Suprapubic skin (tissue), 4 donors: Measurements from ENCODE around the gene CACNA2D3. TPM values are rescaled to one million over a fixed set of nuclear protein-coding genes. Genes with fewer than 3 reads are reported as not detected.
A peak's percentile ranks its signal among the peaks of the same experiment; 100 is the strongest.

Experiments
- DNase-seq, 2 donors: peaks; one replicate each; pipeline ENCODE4 v3.0.0-alpha.2; 2019; ENCODE audit warnings: low spot score in 2 of 2
- H3K27ac ChIP-seq: fragments of 200-600 bp; sonication (generic); one replicate; pipeline ENCODE4 v1.5.1; 2019
- H3K27me3 ChIP-seq: fragments of 200-600 bp; sonication (generic); one replicate; pipeline ENCODE4 v1.5.1; 2019
- H3K36me3 ChIP-seq: fragments of 200-600 bp; sonication (generic); one replicate; pipeline ENCODE4 v1.5.1; 2019
- H3K4me1 ChIP-seq: fragments of 200-600 bp; sonication (generic); one replicate; pipeline ENCODE4 v1.5.1; 2019
- H3K4me3 ChIP-seq: fragments of 200-600 bp; sonication (generic); one replicate; pipeline ENCODE4 v1.5.1; 2019; ENCODE audit warnings: mild to moderate bottlenecking
- H3K9me3 ChIP-seq: fragments of 200-600 bp; sonication (generic); one replicate; pipeline ENCODE4 v1.5.1; 2019
- EP300 ChIP-seq: sonication (generic); formaldehyde crosslinking; IDR thresholded peaks from one replicate; pipeline ENCODE4 v1.6.1; 2017; ENCODE audit warnings: antibody characterized with exemption
- POLR2A ChIP-seq, 2 donors: fragments of 450-650 bp; IDR thresholded peaks; one replicate each; pipeline ENCODE4 v1.6.1; 2017; ENCODE audit warnings: antibody characterized with exemption in 2 of 2, mild to moderate bottlenecking in 2 of 2, moderate library complexity in 2 of 2
- POLR2AphosphoS5 ChIP-seq, 3 donors: sonication (generic); formaldehyde crosslinking; IDR thresholded peaks; one replicate each; pipeline ENCODE4 v1.6.1; 2017; ENCODE audit warnings: antibody characterized with exemption in 3 of 3
- WGBS: methylation state at CpG from one replicate; pipeline ENCODE4 v1.1.5; 2018; 5-methylcytosine and 5-hydroxymethylcytosine counted together
- total RNA-seq, 4 donors: library from RNA; depleted of rRNA; stranded (reverse); fragments of >200 nt; gene quantifications; one replicate each; pipeline ENCODE4 v1.1.0, GENCODE V29; 2016
- TF ChIP-seq, protein P1 (sequence below), 2 donors: fragments of 200-600 bp in 1 of 2; fragments of 450-650 bp in 1 of 2; sonication (generic) in 1 of 2; IDR thresholded peaks; one replicate each; pipeline ENCODE4 v1.5.1; 2016 to 2019; ENCODE audit warnings: antibody characterized with exemption in 2 of 2, mild to moderate bottlenecking in 1 of 2, moderate library complexity in 1 of 2

The CACNA2D3 gene
- total RNA-seq, 4 donors from 2014 or later = 0.42 to 2.8 (median 0.95) TPM

DNA sequence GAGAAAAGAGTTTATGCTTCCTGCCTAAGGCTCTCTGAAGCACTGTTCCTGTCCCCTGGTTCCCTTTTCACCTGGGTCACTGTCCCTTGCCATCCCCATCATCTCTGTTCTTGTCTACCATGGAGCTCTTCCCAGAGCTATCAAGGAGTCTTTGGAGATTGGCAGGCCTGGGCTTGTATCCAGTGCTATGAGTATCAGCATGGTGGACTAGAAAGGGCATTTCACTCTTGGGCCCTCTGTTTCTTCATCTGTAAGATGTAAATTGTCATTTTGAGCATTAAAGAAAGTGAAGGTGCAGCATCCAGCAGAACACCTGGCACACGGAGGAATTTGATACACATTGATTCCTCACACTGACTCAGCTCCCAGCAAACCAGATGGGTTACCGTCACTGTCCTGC, 388.2 kb downstream of the CACNA2D3 start:
- no peak for DNase-seq
- no peak overlapping the region for H3K4me3 ChIP-seq
- H3K27me3 ChIP-seq = no peaks in the 10 kb centered on the region
- 87% methylated on average over 2 of the region's 2 CpGs for WGBS
- no peaks in the 10 kb centered on the region for H3K9me3 ChIP-seq
- H3K27ac ChIP-seq = no peak overlapping the region
- no peaks in the 10 kb centered on the region for H3K36me3 ChIP-seq
- no peaks in the 10 kb centered on the region for H3K4me1 ChIP-seq
- TF ChIP-seq POLR2AphosphoS5 (IDR thresholded peaks at IDR 0.05) = no peak
- TF ChIP-seq POLR2A (IDR thresholded peaks at IDR 0.05) = no peak
- TF ChIP-seq, protein P1, sequence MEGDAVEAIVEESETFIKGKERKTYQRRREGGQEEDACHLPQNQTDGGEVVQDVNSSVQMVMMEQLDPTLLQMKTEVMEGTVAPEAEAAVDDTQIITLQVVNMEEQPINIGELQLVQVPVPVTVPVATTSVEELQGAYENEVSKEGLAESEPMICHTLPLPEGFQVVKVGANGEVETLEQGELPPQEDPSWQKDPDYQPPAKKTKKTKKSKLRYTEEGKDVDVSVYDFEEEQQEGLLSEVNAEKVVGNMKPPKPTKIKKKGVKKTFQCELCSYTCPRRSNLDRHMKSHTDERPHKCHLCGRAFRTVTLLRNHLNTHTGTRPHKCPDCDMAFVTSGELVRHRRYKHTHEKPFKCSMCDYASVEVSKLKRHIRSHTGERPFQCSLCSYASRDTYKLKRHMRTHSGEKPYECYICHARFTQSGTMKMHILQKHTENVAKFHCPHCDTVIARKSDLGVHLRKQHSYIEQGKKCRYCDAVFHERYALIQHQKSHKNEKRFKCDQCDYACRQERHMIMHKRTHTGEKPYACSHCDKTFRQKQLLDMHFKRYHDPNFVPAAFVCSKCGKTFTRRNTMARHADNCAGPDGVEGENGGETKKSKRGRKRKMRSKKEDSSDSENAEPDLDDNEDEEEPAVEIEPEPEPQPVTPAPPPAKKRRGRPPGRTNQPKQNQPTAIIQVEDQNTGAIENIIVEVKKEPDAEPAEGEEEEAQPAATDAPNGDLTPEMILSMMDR (IDR thresholded peaks at IDR 0.05) = no peak
- no peak for TF ChIP-seq EP300

DNA sequence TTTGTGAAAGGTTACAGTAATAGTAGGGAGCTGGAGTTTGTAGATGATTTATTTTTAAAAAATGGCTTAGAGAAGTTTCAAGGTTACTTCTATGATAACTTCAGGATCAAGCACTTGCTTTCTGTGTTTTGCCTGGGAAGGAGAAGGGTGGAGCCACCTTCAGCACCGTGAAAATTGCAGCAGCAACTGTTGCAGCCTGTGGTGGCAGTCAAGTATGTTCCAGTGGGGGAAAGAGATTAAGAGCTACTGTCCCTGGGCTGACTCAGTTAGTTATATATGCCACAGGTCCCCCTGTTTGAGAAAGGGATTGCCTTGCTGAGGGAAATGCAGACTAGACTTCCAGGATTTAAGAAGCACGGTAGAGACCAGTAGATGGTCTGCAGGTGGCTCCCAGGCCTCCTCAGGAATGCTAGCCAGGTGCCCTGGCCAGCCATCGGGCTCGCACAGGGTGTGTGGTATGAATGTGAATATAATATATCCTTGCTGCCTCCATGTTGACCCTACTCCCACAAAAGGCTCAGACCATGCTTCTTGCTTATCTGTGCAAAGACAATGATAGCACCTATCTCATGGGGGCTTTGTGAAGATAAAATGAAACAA, 389.5 kb downstream of the CACNA2D3 start:
- no peaks in the 10 kb centered on the region for H3K36me3 ChIP-seq
- H3K27ac ChIP-seq = no peak overlapping the region
- WGBS = 72% methylated on average over 4 of the region's 4 CpGs
- H3K27me3 ChIP-seq = no peaks in the 10 kb centered on the region
- no peaks in the 10 kb centered on the region for H3K9me3 ChIP-seq
- TF ChIP-seq POLR2AphosphoS5 (IDR thresholded peaks at IDR 0.05) = no peak
- TF ChIP-seq EP300 = no peak
- TF ChIP-seq POLR2A (IDR thresholded peaks at IDR 0.05) = no peak
- TF ChIP-seq, protein P1 (IDR thresholded peaks at IDR 0.05) = no peak
- no peaks in the 10 kb centered on the region for H3K4me1 ChIP-seq
- no peak for DNase-seq
- H3K4me3 ChIP-seq = no peak overlapping the region

DNA sequence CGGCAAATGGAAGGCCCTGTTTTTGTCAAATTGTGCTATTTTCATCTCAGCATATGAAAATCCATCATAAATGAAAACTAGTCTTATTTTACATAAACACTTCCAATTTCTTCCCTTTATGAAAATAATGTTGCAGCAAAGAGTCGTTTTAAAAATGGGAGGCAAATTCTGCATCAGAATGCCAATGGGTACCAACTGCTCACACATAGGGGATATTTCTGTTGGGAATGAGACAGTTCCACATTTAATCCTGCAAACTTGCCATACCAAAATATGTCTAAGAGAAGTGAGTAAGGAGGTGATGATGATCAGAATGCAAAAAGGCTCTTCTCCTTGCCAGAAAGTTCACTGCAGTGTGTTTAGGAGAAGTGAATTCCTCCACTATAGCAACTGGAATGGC, 391.7 kb downstream of the CACNA2D3 start:
- Histone ChIP-seq H3K27ac (no peak overlapping the region), H3K4me1 (no peaks in the 10 kb centered on the region), H3K9me3 (no peaks in the 10 kb centered on the region), H3K4me3 (no peak overlapping the region), H3K27me3 (no peaks in the 10 kb centered on the region), H3K36me3 (no peaks in the 10 kb centered on the region)
- TF ChIP-seq, protein P1 (IDR thresholded peaks at IDR 0.05) = no peak
- no peak for TF ChIP-seq EP300
- TF ChIP-seq POLR2AphosphoS5 (IDR thresholded peaks at IDR 0.05) = no peak
- TF ChIP-seq POLR2A (IDR thresholded peaks at IDR 0.05) = no peak
- DNase-seq = no peak
- WGBS = 94% methylated on average over 2 of the region's 2 CpGs

DNA sequence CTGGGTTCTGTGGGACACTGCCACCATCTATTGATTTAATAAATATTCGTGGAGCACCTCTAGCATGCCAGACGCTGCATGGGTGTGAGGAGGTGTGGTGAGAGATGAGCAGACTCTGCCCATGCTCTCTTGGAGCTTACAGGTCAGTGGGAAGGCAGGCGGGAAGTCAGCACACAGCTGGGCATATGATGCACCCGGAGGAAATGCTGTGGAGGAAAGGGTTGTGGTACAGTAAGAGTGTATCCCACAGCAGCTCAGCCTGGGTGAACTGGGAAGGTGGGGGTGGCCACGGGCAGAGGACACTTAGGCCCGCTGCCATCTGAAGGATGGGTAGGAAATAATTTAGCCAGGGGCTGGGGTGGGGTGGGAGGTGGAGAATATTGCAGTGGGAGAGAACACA, 392.1 kb downstream of the CACNA2D3 start:
- no peak overlapping the region for H3K4me3 ChIP-seq
- no peak for DNase-seq
- no peaks in the 10 kb centered on the region for H3K9me3 ChIP-seq
- no peaks in the 10 kb centered on the region for H3K27me3 ChIP-seq
- TF ChIP-seq EP300 (no peak), POLR2AphosphoS5 (IDR thresholded peaks at IDR 0.05) (no peak), POLR2A (IDR thresholded peaks at IDR 0.05) (no peak)
- TF ChIP-seq, protein P1 (IDR thresholded peaks at IDR 0.05) = no peak
- H3K27ac ChIP-seq = no peak overlapping the region
- WGBS = 95% methylated on average over 6 of the region's 6 CpGs
- H3K36me3 ChIP-seq = no peaks in the 10 kb centered on the region
- peaks cover 3% of the 10 kb centered on the region for H3K4me1 ChIP-seq

DNA sequence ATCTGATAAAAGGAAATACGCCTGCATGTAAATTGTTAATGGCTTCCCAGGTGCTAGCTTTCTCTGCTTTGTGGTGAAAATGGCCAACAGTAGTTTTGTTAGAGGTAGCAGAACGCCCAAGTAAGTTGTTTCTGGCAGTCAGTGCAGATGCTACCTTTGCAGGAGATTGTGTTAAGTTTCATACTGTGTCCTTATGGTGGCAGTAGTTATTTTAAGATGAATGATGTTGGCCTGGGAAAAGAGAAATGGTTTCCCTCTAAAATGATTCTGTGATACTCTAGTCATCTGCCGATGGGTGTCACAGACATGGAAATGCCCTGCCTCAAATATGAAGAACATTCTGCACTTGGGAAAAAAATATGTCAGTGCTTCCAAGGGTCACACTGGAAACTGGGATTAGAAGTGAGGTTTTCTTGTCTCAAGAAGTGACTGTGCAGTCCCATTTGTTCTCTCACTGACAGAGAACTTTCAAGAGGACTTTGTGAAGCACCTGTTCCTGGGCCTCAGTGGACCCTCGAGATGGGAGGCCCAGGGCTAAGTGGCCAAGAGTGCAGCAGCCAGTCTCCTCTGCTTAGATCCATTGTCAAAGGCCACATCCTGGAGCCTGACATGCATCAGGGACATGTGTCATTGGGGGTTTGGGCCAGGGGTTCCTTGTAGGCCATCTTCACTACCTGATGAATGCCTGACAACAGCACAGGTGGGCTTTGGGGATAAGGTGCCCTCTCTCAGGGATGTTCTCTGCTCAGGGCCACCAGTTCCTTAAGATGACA, 393.3 kb downstream of the CACNA2D3 start:
- TF ChIP-seq EP300 (no peak), POLR2A (IDR thresholded peaks at IDR 0.05) (no peak), POLR2AphosphoS5 (IDR thresholded peaks at IDR 0.05) (no peak)
- TF ChIP-seq, protein P1 (IDR thresholded peaks at IDR 0.05) = no peak
- DNase-seq = no peak
- no peak overlapping the region for H3K4me3 ChIP-seq
- peak overlapping the region; percentile 27 for H3K27ac ChIP-seq
- H3K36me3 ChIP-seq = no peaks in the 10 kb centered on the region
- H3K9me3 ChIP-seq = no peaks in the 10 kb centered on the region
- 65% methylated on average over 4 of the region's 4 CpGs for WGBS
- peaks cover 3% of the 10 kb centered on the region for H3K4me1 ChIP-seq
- H3K27me3 ChIP-seq = no peaks in the 10 kb centered on the region
